IPS DF 6.9 (cell line): ENCODE results near the gene SPAG16.

ENCODE experiments used
- DNase-seq: peaks from one replicate; pipeline ENCODE4 v3.0.0-alpha.2; 2013; ENCODE audit warnings: low read depth, low spot score
- H3K27ac ChIP-seq: one replicate; pipeline ENCODE4 v1.5.1; 2013; ENCODE audit warnings: low read length, control low read depth
- H3K27me3 ChIP-seq: 2 replicates; pipeline ENCODE4 v1.6.1; 2013; ENCODE audit warnings: mild to moderate bottlenecking, low read length; ENCODE audit not compliant: control insufficient read depth, insufficient read depth
- H3K36me3 ChIP-seq: 2 replicates; pipeline ENCODE4 v1.6.1; 2013; ENCODE audit warnings: low read length; ENCODE audit not compliant: control insufficient read depth, insufficient read depth
- H3K4me1 ChIP-seq: 2 replicates; pipeline ENCODE4 v1.6.1; 2013; ENCODE audit warnings: low read length; ENCODE audit not compliant: control insufficient read depth, insufficient read depth
- H3K4me3 ChIP-seq: 2 replicates; pipeline ENCODE4 v1.5.1; 2013; ENCODE audit warnings: mild to moderate bottlenecking, low read length
- H3K9me3 ChIP-seq: 2 replicates; pipeline ENCODE4 v1.6.1; 2013; ENCODE audit warnings: low read length, inconsistent platforms; ENCODE audit not compliant: control insufficient read depth, insufficient read depth
- WGBS: extraction: QIAGEN DNeasy Blood & Tissue Kit; methylation state at CpG from one replicate; pipeline ENCODE4 v1.1.7; 2013; ENCODE audit warnings: mixed read lengths, missing lambda C conversion rate; ENCODE audit not compliant: insufficient read length, insufficient coverage; 5-methylcytosine and 5-hydroxymethylcytosine counted together

The SPAG16 gene

GRCh38 chr2:214255046-214255445 is 970.8 kb downstream of the SPAG16 start:
- Histone ChIP-seq H3K27ac (no peak overlapping the region), H3K4me1 (no peaks in the 10 kb centered on the region), H3K9me3 (no peaks in the 10 kb centered on the region), H3K27me3 (no peaks in the 10 kb centered on the region), H3K4me3 (no peak overlapping the region), H3K36me3 (no peaks in the 10 kb centered on the region)
- WGBS = no CpG with 5 or more reads among the region's 1 CpG
- DNase-seq = no peak

GRCh38 chr2:214261683-214262082 is 977.4 kb downstream of the SPAG16 start:
- no peaks in the 10 kb centered on the region for H3K9me3 ChIP-seq
- H3K4me1 ChIP-seq = no peaks in the 10 kb centered on the region
- no peaks in the 10 kb centered on the region for H3K27me3 ChIP-seq
- H3K27ac ChIP-seq = no peak overlapping the region
- no peak overlapping the region for H3K4me3 ChIP-seq
- H3K36me3 ChIP-seq = no peaks in the 10 kb centered on the region
- no CpG with 5 or more reads among the region's 1 CpG for WGBS
- DNase-seq = no peak

GRCh38 chr2:214264171-214264570 is 979.9 kb downstream of the SPAG16 start:
- Histone ChIP-seq H3K27me3 (no peaks in the 10 kb centered on the region), H3K36me3 (no peaks in the 10 kb centered on the region), H3K27ac (no peak overlapping the region), H3K9me3 (no peaks in the 10 kb centered on the region), H3K4me3 (no peak overlapping the region), H3K4me1 (no peaks in the 10 kb centered on the region)
- no CpG with 5 or more reads among the region's 1 CpG for WGBS
- DNase-seq = no peak

- Histone ChIP-seq H3K4me3 (no peak overlapping the region), H3K27ac (no peak overlapping the region), H3K27me3 (no peaks in the 10 kb centered on the region), H3K9me3 (no peaks in the 10 kb centered on the region), H3K4me1 (no peaks in the 10 kb centered on the region), H3K36me3 (no peaks in the 10 kb centered on the region)
- DNase-seq = no peak
- no CpG with 5 or more reads among the region's 3 CpGs for WGBS
These were observed 981.8 kb downstream of the SPAG16 start for GRCh38 chr2:214265991-214266489.

- H3K36me3 ChIP-seq = no peaks in the 10 kb centered on the region
- WGBS = no CpG with 5 or more reads among the region's 9 CpGs
- H3K9me3 ChIP-seq = no peaks in the 10 kb centered on the region
- no peak overlapping the region for H3K27ac ChIP-seq
- no peaks in the 10 kb centered on the region for H3K4me1 ChIP-seq
- no peak overlapping the region for H3K4me3 ChIP-seq
- no peaks in the 10 kb centered on the region for H3K27me3 ChIP-seq
- no peak for DNase-seq
These were observed 993.6 kb downstream of the SPAG16 start for GRCh38 chr2:214277880-214278279.

GRCh38 chr2:214286011-214286410 is 1001.7 kb downstream of the SPAG16 start:
- Histone ChIP-seq H3K4me3 (no peak overlapping the region), H3K36me3 (no peaks in the 10 kb centered on the region), H3K27ac (no peak overlapping the region), H3K9me3 (no peaks in the 10 kb centered on the region), H3K4me1 (no peaks in the 10 kb centered on the region), H3K27me3 (no peaks in the 10 kb centered on the region)
- no CpG with 5 or more reads among the region's 3 CpGs for WGBS
- no peak for DNase-seq

- no peaks in the 10 kb centered on the region for H3K36me3 ChIP-seq
- no peaks in the 10 kb centered on the region for H3K9me3 ChIP-seq
- no peaks in the 10 kb centered on the region for H3K4me1 ChIP-seq
- H3K27ac ChIP-seq = no peak overlapping the region
- no peak overlapping the region for H3K4me3 ChIP-seq
- H3K27me3 ChIP-seq = no peaks in the 10 kb centered on the region
- no peak for DNase-seq
These were observed 1009.3 kb downstream of the SPAG16 start for GRCh38 chr2:214293593-214293992.

- DNase-seq = no peak
- Histone ChIP-seq H3K27me3 (no peaks in the 10 kb centered on the region), H3K4me1 (no peaks in the 10 kb centered on the region)
These were observed 1010.2 kb downstream of the SPAG16 start for GRCh38 chr2:214294426-214294825.

GRCh38 chr2:214297423-214297822 is 1013.2 kb downstream of the SPAG16 start:
- Histone ChIP-seq H3K4me3 (no peak overlapping the region), H3K27ac (no peak overlapping the region), H3K9me3 (no peaks in the 10 kb centered on the region), H3K27me3 (no peaks in the 10 kb centered on the region), H3K36me3 (no peaks in the 10 kb centered on the region), H3K4me1 (no peaks in the 10 kb centered on the region)
- no peak for DNase-seq
- no CpG with 5 or more reads among the region's 2 CpGs for WGBS

More at GRCh38 chr2:214294426-214294825, 1010.2 kb downstream of the SPAG16 start:
- Histone ChIP-seq H3K4me3 (no peak overlapping the region), H3K27ac (no peak overlapping the region), H3K9me3 (no peaks in the 10 kb centered on the region), H3K36me3 (no peaks in the 10 kb centered on the region)

- no peaks in the 10 kb centered on the region for H3K4me1 ChIP-seq
- no peak overlapping the region for H3K4me3 ChIP-seq
- no peaks in the 10 kb centered on the region for H3K36me3 ChIP-seq
- no peak for DNase-seq
- no peak overlapping the region for H3K27ac ChIP-seq
- no peaks in the 10 kb centered on the region for H3K27me3 ChIP-seq
- no peaks in the 10 kb centered on the region for H3K9me3 ChIP-seq
These were observed 1026.1 kb downstream of the SPAG16 start for GRCh38 chr2:214310319-214310718.

GRCh38 chr2:214311031-214311533 is 1026.8 kb downstream of the SPAG16 start:
- no peak overlapping the region for H3K27ac ChIP-seq
- H3K27me3 ChIP-seq = no peaks in the 10 kb centered on the region
- no peaks in the 10 kb centered on the region for H3K4me1 ChIP-seq
- H3K36me3 ChIP-seq = no peaks in the 10 kb centered on the region
- no CpG with 5 or more reads among the region's 7 CpGs for WGBS
- DNase-seq = no peak
- no peak overlapping the region for H3K4me3 ChIP-seq
- H3K9me3 ChIP-seq = no peaks in the 10 kb centered on the region
